NT2/D1 (cell line): ENCODE measurements around the gene TTC12.

ENCODE experiments used
- SUZ12 ChIP-seq: IDR thresholded peaks from 2 replicates; pipeline ENCODE4 v1.6.1; 2011; ENCODE audit not compliant: insufficient read length, insufficient read depth; ENCODE audit errors: extremely low read depth
- YY1 ChIP-seq: IDR thresholded peaks from 2 replicates; pipeline ENCODE4 v1.6.1; 2011; ENCODE audit not compliant: insufficient read length, insufficient read depth
- ZNF274 ChIP-seq: IDR thresholded peaks from 2 replicates; pipeline ENCODE4 v1.6.1; 2011; ENCODE audit warnings: mild to moderate bottlenecking, low read depth, low read length

GRCh38 chr11:113375402-113375801, 61.0 kb downstream of the TTC12 start:
- TF ChIP-seq YY1 (no peak), ZNF274 (no peak), SUZ12 (no peak)
